ENCODE results near the gene PPP1R9B.

Gene PPP1R9B

DNA sequence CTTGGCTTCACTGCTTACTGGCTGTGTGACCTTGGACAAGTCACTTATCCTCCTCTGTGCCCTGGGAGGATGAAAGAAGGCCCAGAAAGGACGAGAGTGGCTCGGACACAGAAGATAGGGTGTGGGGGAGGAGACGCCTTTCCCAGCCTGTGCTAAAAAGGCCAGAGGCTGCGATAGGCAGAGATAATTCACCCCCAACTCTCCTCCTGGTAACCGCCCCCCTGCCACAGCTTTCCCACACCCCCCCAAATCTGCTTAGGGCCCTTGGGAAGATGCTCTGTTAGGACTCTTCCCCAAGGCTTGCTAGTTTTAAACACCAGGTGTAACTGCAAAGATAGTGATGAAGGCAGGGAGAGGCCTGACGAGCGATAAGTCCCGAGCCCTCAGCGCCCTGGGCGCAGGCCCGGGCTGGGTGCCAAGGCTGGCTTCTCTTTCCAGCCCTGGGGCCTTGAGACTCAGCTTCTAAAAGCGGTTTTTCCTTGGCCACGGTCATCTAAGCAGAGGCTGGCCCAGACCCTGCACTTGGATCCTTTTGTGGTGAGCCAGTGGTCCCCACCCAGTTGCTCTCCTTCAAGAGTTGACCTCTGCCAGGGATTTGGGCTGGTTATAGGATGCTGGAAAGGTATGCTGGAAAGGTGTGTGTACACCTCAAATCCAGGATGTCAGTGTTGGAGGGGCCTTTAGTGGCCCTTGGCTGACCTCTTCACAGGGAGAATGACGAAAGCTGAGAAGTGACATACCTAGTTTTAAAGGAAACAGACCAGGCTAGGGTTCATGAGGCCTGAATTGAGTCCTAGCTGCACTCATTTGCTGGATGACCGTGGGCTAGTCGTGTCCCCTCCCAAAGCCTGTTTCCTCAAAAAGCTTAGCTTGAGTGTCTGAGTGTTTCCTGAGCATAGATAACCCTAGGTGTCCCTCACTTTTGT lies 3.4 kb upstream of the PPP1R9B start:
- DNase-seq: no peak

DNA sequence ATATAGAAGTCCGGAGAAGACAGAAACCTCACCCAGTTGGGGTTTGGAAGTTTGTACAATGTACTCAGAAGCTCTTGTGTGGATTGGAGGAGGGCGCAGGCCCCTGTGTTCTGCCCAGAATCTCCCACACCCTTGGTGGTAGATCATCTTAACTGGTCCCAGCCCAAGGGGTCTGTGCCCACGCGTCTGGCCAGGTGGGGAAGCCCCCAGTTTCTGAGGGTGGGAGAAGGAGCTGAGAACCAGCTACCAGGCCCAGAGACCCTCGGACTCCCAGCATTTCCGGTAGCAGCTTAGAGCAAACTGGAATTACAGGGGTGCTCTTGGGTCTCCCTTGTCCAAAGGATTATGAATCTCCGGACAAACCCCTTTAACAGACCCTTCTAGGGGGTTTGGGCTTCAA lies 2.3 kb upstream of the PPP1R9B start:
- DNase-seq: no peak

DNA sequence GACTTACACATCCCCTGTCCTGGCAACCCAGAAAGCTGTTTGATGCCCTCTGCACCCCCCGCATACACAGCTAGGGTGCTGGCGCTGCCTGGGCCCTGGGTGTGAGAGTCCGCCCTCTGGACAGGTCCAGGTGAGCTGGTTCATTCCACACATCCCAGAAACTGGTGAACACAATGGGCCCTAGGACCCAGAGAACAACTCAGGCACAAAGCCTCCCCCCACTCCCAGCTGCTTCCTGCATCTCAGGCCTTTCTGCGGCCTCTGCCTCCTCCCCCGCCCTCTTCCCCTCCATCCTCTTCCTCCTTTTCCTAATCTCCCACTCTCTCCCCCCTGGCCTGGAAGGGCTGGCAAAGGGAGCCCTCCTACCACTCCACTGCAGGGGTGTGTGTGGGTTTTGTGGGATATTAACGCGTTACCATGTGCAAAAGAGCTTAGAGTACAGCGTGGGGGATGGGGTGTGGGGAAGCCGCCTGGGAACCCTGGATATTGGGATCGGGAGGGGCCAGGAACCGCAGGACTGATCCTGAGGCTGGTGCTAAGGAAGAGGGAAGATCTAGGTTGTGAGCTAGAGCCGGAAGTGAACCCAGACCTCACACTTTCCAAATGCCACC lies 1.6 kb upstream of the PPP1R9B start:
- DNase-seq: peak in 1 of 2 donors; percentile 44

DNA sequence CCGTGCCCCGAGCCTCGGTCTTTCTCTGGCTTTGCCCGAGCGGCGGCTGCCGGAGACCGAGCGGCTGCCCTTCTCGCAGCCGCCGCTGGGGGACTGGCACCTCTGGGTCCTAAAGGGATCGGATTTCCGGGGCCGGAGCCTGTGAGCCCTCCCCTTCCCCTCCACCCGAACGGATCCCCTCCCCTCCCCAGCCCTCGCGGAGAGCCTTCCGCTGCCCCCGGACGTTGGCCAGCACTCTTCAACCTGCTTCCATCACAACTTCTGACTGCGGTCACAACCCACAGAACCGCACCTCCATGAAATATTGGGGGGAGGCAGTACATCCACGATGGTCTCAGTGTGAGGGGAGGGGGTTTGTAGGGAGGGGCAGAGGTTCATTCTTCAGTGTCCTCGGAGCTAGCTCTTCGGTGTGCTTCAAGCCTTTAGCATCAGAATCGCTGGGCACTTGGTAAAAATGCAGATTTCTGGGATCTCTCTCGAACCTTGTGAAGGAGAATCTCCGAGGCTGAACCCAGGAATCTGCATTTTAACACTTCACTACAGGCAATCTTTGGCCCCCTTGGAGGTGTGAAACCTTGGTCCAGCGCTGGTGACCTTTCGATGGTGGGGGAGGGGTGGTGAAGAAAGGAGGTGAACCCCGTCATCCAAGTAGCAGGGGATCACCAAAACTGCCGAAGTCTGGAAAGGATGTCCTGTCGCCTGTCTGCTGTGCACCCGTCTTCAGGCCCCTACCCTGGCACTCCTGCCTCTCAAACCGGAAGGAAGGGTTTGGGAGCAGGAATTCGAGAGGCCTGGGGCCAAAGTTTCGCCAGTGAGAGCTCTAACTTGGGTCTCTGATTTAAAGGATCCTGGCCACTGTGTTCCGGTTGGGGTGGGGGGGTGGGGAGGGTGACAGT lies 812 bp upstream of the PPP1R9B start:
- DNase-seq: peak; percentile 82

DNA sequence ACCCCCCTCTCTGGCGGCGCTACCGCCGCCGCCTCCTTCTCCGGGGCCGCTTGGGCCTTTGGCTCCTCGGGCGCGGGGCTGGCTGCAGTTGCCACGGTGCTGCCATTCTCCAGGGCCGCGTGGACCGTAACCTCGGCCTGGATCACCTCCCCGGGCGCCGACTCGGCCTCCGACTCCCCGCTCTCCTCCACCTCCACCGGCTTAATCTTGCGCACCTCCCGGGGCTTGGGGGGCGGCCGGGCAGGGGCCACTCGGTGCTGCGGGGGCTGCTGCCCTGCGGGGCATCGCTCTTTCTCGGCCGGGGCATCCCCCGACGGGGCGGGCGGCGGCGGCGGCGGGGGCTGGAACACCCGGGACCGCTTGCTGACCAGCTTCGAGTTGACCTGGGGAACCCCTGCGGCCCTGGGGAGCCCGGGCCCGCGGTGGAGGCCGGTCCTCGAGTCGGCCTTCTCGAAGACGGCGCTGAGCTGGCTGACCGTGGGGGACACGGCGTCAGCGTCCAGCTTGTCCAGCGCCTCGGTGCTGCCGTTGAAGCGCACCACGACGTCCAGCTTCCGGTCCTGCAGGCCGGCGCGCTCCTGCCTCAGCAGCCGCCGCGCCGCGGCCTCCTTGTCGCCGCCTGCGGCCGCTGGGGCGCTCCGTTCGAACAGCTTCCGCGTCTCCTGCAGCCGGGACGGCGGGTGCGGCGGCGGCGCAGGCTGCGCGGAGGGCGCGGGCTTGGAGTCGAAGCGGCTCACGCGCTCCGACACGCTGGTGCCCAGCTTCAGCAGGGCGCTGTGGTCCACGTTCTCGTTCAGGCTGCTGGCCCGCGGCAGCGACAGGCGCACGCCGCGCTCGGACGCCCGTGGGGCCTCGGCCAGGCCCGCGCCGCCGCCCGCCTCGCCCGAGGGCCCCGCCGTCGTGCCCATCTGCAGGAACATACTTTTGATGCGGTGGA lies 792 bp downstream of the PPP1R9B start:
- DNase-seq: peak; percentile 46 to 56

DNA sequence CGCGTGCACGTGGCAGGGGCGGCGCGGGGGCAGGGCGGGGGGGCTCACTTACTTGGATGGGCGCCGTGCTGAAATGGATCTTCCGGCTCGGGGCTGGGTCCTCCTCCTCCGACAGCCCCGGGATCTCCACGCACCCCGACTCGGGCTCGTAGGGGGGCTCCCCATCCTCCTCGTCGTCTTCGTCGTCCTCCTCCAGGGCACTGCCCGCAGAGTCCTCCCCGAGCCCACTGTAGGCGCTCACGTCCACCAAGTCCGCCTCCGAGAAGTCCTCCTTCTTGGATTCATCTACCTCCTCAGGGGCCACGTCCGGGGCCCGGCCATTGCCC lies 1.4 kb downstream of the PPP1R9B start:
- no peak for DNase-seq

DNA sequence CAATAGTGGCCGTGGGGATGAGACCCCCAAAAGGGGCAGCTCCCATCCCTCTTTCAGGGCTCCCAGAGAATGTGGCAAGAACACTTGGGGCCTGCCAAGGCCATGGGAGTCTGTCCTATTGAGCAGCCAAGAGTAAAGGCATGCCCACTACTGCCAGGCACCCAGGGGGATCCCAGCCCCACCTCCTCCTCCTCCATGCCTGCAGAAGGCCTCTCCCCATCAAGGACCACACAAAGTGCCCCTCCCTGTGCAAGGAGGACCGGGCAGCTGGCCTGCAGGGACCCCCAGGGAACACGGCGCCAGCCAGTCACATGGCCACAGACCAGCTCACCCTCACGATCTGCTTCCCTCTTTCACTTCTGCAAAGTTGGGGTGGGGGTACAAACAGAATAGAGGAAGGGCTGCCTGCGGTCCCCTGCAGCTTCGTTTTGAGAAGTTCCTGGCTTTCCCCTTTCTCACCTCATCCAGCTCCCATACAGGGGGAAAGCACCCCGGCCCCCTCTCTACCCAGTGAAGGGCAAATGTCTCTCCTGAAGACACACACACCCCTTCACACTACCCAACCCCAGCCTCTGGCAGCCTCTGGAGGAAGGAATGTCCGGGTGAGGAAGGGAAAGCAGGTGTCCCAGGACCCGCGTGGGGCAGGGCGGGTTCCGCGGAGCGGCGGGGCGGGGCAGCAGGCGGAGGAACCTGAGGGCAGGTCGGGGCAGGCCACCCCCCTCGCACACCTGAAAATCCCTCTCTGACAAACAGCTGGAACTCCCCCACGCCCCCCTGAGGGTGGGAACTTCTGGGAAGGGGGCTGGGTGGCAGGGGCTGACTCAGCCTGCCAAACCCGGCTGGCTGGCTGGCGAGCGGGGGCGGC lies 2.0 kb downstream of the PPP1R9B start:
- DNase-seq: peak; percentile 89 to 93

DNA sequence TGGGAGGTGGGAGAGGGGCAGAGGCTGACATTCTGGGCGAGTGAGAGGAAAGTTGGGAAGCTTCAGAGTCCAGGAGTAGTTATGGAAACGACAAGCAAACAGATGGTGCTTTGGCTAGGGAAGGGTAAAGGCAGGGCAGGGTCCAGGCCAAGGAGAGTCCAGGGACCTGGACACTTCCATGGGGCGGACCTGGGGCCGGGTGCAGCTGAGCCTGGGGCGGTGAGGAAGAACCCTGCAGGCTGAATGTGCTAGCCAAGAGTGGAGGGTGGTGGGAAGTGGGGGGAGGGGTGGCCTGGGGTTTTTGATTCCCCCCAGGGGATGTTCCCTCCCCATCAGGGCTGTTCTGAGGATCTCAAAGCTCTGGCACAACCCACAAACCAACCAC lies 2.6 kb downstream of the PPP1R9B start:
- DNase-seq: no peak

DNA sequence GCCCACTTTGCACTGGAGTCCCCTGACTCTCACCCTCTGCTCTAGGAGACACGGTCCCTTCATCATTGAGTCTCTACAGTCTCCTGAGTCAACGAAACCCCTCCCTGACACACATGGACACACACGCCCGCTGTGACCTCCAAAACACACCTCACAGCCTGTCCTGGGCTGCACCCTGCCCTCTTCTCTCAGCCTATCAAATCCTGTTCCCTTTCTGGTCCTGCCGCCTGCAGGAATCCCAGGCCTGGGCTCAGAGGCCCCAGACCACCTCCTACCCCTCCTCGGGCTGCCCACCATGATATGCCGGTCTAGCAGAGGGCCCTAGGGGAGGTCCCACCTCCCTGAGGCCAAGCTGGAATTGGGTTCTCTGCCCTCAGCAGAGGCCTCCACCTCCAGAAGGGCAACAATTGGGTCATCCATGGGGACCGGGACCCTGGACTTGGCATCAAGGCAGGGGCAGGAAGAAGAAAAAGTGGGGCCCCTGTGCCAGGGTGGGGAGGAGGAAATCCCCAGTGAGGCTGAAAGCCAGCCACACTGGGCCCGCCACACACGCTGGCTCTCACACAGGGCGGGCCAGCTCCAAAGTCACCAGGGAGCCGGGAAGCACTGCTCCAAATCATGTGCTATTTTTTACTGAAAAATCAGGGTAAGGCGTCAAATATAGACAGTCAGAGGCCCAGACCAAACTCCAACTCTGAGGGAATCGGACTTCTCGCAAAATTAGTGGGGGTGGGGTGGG lies 3.4 kb downstream of the PPP1R9B start:
- no peak for DNase-seq

DNA sequence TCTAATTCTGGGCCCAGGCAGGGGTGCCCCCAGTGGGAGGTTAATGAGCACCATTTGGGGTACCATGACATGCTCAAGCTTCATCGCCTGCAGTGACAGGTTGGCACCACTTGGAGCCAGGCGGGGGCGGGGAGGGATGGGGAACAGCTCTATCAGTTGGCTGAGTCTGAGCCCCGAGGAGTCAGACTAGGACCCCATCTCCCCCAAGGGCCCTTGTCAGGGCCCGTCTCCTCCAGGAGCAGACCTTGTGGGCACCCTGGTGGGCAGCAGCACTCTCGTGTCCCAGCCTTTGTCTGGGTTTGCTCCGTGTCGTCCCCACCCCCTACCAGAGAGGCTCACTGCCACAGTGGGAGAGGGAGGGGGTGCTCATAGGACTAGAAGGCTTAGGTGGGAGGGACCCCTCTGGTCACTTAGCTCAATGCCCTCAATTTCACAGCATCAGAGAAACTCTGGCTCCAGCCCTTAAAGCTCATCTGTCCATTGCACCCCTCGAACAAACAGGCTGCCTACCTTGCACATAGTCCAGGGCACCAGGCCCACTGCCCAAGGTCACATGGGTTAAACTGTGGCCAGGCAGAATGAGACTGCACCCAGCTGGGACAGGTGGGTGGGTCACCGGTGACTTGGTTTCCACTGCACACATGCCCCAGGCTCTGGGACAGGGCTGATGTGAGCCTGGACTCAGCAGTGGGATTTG lies 4.1 kb downstream of the PPP1R9B start:
- no peak for DNase-seq

DNA sequence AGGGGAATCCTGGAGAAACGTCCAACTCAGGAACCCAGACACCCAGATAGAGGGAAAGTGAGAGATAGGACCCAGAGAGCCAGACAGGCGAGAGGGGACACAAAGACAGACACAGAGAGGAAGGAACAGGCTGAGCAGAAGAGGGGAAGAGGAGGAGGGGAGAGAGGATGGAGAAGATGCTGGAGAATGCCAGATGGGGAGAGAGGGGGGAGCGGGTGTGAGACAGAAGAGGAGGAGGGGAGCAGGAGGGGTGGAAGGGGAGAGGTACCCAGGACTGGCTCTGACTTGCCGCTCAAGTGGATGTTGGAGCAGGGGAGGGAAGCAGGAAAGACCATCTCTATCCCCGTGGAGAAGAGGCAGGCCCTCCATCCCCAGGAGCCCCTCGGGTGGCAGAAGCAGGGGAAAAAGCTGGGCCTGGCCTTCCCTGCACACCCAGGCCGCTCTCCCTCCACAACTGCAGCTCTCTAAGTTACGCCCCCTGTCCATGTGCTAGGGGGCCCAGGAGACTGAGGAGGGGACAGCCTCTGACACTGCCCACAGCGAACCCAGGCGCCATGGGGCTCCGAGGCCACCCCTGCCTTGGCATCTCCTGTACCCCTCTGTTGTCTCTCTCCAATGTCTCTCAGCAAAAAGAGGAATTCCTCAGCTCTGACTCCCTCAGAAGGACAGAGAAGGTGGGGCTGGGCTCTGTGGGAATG lies 4.8 kb downstream of the PPP1R9B start:
- no peak for DNase-seq

DNA sequence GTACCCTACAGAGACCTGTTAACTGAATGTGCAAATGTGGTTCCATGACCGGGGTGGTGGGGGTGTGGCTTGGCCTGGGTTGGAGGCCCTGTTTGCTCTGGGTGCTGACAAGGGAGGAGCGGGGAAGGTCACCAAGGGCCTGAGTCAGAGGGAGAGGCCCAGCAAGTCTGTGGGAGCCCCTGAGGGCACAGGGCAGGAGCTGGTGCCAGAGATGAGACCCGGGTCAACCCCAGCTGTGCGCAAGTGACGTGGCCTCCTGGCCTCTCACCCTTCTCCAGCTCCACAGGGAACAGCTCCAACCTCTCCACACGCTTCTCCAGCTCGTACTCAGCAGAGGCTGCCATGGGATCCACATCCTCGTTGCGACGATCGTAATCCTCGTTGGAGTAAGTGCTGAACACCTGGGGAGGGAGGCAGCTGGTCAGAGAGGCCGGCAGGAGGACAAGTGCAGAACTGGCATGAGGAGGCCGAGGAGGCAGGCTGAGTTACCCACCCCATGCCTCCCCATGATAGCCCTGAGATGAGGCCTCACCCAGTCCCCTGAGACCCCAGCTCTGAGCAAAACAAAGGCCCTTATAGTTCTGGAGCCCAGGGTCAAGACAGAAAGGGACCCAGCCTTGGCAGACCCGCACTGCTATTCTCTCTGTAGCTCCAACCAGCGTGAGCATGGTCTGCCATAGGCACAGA lies 5.5 kb downstream of the PPP1R9B start:
- no peak for DNase-seq

DNA sequence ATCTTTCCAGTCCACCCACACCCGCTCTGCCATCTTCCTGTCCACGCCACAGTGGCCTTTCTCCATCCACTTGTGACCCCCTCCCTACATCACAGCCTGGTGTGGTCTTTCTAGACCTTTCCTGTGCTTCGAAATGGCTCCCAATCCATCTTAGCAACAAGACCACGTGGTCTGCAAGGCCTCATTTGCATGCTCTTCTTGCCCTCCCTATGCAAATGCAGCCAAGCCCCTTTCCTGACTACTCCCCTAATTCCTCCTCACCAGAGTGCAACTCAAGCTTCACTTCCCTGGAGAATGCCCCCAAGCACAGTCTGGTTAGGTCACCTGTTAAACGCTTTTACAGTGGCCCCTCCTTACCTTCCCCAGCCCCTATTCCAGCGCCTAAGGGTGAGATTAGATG lies 6.1 kb downstream of the PPP1R9B start:
- DNase-seq: no peak

DNA sequence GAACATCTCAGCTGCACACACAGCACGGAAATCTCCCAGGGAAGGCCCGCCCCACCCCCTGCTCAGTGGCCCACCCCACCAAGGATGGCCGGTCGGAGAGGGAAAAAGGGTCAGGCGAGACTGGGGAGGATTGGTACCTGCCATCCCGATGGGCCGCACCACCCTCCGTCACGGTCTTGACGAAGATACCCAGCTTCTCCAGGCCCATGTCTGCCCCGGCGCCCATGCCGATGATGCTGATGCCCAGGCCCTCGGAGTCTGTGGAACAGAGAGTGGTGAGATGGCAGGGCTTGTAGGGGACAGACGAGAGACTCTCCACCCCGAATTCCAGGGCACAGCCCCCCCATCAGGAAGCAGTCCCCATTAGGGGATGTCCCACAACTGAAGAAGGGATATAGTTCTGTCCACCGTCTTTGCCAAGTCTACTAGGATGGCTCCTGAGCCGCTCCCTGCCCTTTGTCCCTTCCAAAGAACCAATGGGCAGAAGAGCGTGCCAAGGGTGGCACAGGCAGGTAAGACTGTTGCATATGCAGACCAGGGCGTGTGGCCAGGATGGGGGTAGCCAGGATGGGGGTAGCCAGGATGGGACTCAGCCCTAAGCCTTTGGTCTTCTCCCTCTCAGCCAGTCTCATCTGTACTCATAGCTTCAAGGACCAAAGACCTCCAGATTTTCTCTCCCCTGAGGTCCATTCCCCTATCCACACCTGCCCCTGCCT lies 6.9 kb downstream of the PPP1R9B start:
- DNase-seq: no peak

DNA sequence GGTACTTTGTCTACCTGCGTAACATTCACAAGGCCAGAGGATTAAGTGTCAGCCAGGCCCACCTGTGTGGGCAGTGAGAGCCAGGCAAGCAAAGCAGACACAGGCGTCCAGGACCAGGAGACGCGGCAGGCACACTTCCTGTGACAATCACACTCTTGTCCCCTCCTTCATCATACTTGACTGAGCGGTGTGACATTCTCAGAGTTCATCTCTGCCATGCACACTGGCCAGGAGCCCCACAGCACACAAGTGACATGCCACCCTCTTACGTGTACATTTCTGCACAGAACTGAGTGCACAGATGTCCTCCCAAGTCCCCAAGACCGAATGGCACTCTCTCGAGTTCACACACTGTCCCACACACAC lies 8.7 kb downstream of the PPP1R9B start:
- DNase-seq: no peak

DNA sequence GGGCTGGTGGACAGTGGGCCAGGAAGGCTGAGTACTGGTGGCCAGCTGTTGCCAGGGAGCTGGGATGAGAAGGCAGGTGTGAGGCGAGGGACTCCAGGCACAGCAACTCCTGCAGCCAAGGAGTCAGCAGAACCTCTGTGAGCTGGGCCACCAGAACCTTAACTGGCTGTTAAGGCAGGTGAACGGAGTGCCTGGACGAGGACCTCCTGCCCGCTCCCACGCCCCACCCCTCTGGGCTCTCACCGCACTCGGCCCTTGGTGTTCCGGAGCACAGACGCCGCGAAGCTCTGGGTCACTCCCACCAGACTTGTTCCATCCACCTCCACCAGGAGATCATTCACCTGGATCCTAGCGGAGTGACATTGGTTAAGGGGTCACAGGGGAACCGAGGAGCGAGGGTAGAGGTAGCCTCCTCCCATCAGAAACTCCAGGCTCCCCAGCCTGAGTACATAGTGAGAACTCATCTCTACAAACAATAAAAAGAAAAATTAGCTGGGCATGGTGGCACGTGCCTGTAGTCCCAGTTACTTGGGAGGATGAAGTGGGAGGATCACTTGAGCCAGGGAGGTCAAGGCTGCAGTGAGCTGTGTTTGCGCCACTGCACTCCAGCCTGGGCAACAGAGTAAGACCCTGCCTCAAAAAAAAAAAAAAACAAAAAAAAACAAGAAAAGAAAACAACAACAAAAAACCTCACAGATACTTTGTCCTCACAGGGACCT lies 9.3 kb downstream of the PPP1R9B start:
- no peak for DNase-seq

All from activated CD4-positive, alpha-beta T cell treated with anti-CD3 and anti-CD28 coated beads for 4 hours (primary cell).